CD4-positive, alpha-beta T cell treated with Interleukin-15 for 1 hour (primary cell): ENCODE measurements around the gene FTO.

Experiments used
- DNase-seq: peaks from one replicate; pipeline ENCODE4 v3.0.0-alpha.2; 2020

FTO gene

DNA sequence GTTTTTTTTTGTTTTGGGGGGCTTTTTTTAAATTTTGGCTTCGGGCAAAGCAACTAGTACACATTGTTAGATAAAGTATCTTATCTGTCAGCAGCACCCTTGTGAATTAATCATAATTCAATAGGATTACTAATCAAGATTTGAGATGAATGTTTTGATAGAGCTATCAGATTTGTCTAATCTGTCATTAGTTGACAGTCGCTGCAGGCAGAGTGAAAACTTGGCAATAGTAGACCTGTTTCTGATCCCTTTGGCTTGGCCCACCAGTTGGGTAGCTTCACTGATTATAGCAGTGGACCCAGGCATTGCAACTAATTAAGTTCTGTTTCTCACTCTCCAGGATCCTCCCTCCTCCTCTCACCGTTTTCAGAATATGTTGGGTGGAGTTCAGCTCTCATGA, 324.0 kb downstream of the FTO start:
- DNase-seq, result no peak

- DNase-seq, result no peak
Observed at GRCh38 chr16:54030451-54030850, 326.5 kb downstream of the FTO start.

- DNase-seq, result no peak
Observed at GRCh38 chr16:54031107-54031760, 327.3 kb downstream of the FTO start.

DNA sequence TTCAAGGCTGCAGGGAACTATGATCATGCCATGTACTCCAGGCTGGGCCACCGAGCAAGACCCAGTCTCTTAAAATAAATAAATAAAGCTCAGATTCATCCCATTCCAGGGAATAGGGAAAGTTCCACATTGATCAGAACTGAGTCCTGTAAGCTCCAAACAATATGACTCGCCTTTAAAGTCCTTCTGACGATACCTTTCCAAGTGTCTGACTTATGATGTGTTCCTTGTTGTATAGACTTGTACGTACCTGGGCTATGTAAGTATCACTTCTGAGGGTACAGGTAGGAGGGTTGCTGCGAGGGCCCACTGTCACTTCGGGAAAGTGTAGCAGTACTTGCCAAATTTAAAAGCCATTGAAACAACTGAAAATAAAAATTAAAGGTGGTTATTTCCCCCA, 329.8 kb downstream of the FTO start:
- no peak for DNase-seq

GRCh38 chr16:54034684-54035083, 330.7 kb downstream of the FTO start:
- DNase-seq, result no peak

GRCh38 chr16:54040480-54040879, 336.5 kb downstream of the FTO start:
- DNase-seq, result no peak

DNA sequence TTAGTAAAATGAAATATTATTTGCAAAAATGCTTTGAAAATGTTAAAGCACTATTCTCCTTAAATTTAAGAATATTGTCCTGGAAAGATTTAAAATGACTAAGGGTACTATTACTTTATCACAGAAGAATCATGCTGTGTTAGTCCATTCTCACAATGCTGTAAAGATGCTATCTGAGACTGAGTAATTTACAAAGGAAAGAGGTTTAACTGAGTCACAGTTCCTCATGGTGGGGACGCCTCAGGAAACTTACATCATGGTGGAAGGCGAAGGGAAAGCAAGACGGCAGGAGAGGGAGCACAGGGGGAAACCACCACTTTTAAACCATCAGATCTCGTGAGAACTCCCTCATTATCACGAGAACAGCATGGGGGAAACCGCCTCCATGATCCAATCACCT, 337.0 kb downstream of the FTO start:
- DNase-seq, result no peak

DNA sequence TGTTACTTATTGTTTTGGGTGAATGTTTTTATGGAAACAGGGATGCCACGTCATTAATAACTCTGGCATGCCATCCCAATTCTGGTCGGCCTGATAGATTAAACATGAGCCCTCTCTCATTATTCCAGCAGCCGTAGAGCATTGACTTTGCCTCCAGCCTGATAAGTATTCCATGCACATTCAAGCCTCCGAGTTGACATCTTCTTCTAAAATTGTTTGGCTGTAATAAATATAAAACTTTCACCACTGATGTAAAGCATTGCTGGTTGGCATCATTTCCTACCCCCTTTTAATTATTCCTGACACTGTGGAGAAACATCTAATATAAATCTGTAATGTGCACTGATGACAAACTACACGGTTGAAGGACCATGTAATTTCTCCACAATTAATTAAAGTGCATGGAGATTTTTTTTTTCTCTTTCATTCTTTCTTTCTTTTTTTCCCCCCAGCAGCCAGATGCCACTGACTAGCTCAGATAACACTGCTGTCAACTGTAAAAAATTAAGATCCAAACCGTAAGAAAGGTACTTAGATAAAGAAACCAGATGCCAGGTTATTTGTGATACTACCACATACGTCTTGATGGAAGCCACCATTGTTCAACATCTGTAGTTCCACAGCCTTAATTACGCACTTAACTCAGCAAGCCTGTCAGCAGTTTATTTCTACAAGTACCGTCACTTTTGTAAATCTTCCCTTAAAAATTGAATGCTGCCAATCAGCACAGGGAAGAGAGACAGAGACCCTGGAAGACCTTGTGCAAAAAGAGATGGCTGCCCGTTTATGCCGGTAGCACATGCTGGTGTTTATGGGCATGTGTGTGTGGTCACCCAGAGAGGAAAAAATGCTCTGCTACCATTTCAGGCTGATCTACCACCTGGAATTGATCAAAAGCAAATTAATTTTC, 344.9 kb downstream of the FTO start:
- DNase-seq, result no peak

GRCh38 chr16:54049591-54050458, 345.9 kb downstream of the FTO start:
- no peak for DNase-seq

DNA sequence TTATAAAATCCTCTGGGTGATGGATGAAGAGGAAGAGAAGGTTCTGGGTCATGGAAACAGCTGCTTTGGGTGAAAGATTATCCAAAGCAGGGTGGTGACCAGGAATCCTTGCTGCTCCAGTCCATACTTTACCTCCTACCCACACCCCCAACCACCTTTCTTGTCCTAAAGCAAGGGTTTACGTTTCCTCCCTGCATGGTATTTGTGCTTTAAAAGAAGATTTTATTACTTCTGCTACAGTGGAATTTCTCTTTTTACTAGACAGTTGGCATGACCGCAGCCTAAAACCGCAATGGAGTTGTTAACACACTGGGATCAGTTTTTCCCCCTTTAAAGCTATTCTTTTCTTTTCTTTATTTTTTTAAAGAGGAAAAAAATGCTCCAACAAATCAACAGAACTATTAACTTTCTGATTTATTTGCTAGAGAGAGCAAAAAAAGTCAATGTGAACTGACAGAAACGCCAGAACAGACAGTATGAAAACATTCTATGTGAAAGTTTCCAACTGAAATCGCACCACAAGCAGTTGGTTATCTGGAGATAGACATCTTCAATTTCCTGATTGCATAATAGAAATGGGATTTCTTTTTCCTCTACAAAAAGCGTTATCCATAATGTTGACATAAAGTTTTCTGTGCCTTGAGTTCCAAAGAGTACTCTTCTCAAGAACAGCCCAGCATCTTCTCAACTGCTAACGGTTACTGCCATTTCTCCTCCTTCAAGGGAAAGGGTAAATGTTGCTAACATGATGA, 346.7 kb downstream of the FTO start:
- no peak for DNase-seq

DNA sequence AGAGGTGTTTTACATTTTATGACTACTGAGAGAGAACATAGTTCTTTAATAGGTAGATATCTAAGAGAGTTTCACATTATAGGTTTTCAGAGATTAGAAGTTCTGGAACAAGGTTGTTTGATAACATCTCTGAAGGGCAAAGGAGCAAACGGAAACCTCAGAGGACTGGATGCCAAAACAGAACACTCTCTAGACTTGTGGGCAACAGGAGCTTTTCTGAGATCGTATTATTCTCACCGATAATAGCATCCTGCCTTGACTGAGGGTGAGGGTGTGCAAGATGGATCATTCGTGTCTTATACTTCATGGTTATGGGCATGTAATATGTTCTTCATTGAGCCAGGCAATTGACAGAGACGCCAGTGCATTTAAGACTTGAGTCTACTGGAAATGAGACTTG, 347.9 kb downstream of the FTO start:
- DNase-seq, result no peak

- no peak for DNase-seq
Observed at GRCh38 chr16:54052271-54052670, 348.3 kb downstream of the FTO start.

GRCh38 chr16:54053891-54054820, 350.2 kb downstream of the FTO start:
- DNase-seq, result no peak

GRCh38 chr16:54055191-54055590, 351.2 kb downstream of the FTO start:
- DNase-seq, result no peak

DNA sequence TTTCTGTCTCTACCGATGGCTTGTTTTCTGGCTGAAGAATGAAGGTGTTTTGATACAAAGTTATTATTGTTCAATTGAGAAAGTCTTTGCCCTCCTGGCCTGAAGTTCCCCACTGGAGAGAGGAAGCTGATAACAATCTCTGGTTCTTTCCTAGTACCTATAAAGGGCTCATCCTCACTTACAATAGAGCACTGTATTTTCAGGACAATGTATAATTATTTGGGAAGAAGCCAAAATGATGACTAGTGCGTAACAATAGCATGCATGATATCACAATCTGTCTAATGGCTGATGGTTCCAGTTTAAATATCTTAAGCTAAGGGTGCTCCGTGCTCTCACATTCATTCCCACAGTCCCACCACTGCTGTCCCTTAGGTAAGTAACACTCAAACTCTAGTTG, 351.9 kb downstream of the FTO start:
- no peak for DNase-seq

GRCh38 chr16:54056921-54057320, 353.0 kb downstream of the FTO start:
- no peak for DNase-seq

GRCh38 chr16:54059319-54059718, 355.4 kb downstream of the FTO start:
- no peak for DNase-seq

- DNase-seq, result no peak
Observed at GRCh38 chr16:54060599-54061421, 356.9 kb downstream of the FTO start.

DNA sequence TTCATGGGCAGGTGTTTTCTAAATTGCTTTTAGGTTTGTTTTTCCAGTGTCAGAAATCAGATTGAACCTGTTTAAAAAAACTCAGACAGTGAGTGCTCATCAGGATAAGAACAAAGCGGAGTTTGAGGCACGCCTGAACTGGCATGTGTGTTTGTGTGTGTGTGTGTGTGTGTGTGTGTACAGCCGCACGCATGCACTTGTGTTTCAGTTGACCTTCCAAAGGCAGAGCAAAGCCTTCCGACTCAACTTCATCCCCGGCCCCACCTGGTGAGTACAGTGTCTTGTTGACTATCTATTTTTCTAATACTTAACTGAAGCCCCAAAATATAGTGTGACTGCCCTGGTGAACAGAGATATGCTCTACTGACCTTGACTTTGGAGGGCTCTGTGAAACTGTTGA, 357.5 kb downstream of the FTO start:
- DNase-seq, result no peak
